Activated T-cell treated with anti-CD3 and anti-CD28 coated beads for 4 hours (primary cell): ENCODE measurements around the gene SYTL1.
"Not testable (repeated sequence)": the region's sequence is repeated elsewhere in the genome, so short reads cannot be mapped to it uniquely, and the experiment has no call there.

ENCODE experiments used
- DNase-seq: peaks from one replicate; pipeline ENCODE4 v3.0.0-alpha.2; 2020

The SYTL1 gene

GRCh38 chr1:27366113-27366410 lies 24.2 kb downstream of the SYTL1 start:
- peak; percentile 39 for DNase-seq

- no peak for DNase-seq
Measured at GRCh38 chr1:27366411-27367159, 24.8 kb downstream of the SYTL1 start, which contains the start of gene MAP3K6. MAP3K6 (minus strand) TSS chr1:27366961; CDS start chr1:27366597, 364 bp downstream.

GRCh38 chr1:27367160-27367650 lies 25.4 kb downstream of the SYTL1 start:
- DNase-seq = no peak

- DNase-seq = no peak
Measured at GRCh38 chr1:27368869-27369582, 27.2 kb downstream of the SYTL1 start.

- DNase-seq = no peak
Measured at GRCh38 chr1:27372022-27372807, 30.4 kb downstream of the SYTL1 start.

GRCh38 chr1:27372808-27373690 lies 31.2 kb downstream of the SYTL1 start:
- no peak for DNase-seq

- DNase-seq = no peak
Measured at GRCh38 chr1:27374362-27375086, 32.7 kb downstream of the SYTL1 start, which contains the start of gene FCN3. FCN3 (minus strand) TSS chr1:27374824; CDS start chr1:27374818, 6 bp downstream.

- no peak for DNase-seq
Measured at GRCh38 chr1:27377760-27378495, 36.1 kb downstream of the SYTL1 start.

- no peak for DNase-seq
Measured at GRCh38 chr1:27379564-27380122, 37.8 kb downstream of the SYTL1 start.

GRCh38 chr1:27380224-27380623 lies 38.4 kb downstream of the SYTL1 start:
- DNase-seq = no peak

GRCh38 chr1:27380766-27381733 lies 39.2 kb downstream of the SYTL1 start:
- no peak for DNase-seq

- no peak for DNase-seq
Measured at GRCh38 chr1:27381969-27382762, 40.3 kb downstream of the SYTL1 start.

- no peak for DNase-seq
Measured at GRCh38 chr1:27383039-27383605, 41.3 kb downstream of the SYTL1 start, which contains the start of gene CD164L2. CD164L2 (minus strand) TSS chr1:27383333; CDS start chr1:27383239, 94 bp downstream.

GRCh38 chr1:27383661-27384060 lies 41.8 kb downstream of the SYTL1 start:
- DNase-seq = no peak

GRCh38 chr1:27384797-27385196 lies 43.0 kb downstream of the SYTL1 start:
- DNase-seq = not testable (repeated sequence)

- peak; percentile 71 for DNase-seq
Measured at GRCh38 chr1:27388337-27389005, 46.6 kb downstream of the SYTL1 start.

GRCh38 chr1:27391511-27392095 lies 49.8 kb downstream of the SYTL1 start:
- DNase-seq = no peak
